ENCODE results near the gene MDP1.
A peak's percentile ranks its signal among the peaks of the same experiment; 100 is the strongest.
"Not testable (repeated sequence)": the region's sequence is repeated elsewhere in the genome, so short reads cannot be mapped to it uniquely, and the experiment has no call there.

MDP1 gene

GRCh38 chr14:24228902-24229301 is 13.0 kb upstream of the MDP1 start:
- DNase-seq = no peak

DNA sequence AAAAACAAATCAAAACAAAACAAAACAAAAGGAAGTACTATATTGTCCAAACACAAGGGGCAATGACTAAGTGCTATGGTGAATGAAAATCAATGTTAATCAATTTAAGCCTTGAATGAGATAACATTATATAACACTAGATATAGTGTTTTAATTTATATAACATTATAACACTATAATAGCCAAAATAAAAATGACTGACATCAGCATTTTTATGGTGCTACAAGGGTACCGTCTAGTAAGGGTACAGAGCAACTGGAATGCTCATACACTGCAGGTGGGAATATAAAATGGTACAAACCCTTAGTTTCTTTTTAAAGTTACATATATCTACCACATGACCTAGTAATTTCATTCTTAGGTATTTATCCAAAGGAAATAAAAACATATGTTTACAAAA is 10.6 kb upstream of the MDP1 start:
- DNase-seq = no peak

- no peak for DNase-seq
Observed at GRCh38 chr14:24224618-24225071, 8.8 kb upstream of the MDP1 start.

DNA sequence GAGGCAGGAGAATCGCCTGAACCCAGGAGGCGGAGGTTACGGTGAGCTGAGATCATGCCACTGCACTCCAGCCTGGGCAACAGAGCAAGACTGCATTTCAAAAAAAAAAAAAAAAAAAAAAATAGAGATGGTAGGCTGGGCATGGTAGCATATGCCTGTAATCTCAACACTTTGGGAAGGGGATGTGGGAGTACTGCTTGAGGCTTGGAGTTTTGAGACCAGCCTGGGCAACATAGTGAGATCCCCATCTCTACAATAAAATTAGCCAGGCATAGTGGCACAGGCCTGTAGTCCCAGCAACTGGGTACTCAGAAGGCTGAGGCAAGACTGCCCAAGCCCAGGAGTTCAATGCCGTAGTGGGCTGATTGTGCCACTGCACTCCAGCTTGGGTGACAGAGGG is 7.1 kb upstream of the MDP1 start:
- not testable (repeated sequence) for DNase-seq

- DNase-seq = no peak
Observed at GRCh38 chr14:24219521-24219920, 3.7 kb upstream of the MDP1 start.

GRCh38 chr14:24219080-24219479 is 3.2 kb upstream of the MDP1 start:
- DNase-seq = no peak

DNA sequence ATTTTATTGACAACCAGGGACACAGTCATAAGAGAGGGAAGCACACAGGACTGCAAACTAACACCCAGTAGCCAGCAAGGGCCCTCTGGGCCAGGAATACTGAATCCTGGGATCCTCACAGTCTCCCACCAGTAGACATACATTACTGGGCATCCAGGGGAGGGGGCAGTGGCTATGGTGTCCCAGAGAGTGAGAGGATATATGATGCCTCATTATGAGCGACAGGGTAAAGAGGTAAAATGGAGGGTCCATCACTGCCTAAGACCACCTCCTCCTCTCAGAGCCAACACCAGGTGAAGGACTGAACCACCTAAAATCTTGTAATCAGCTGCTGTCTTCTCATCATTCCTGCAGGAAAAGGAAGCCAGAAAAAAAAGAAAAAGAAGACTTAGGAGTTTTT is 1.0 kb upstream of the MDP1 start:
- DNase-seq = not testable (repeated sequence)

GRCh38 chr14:24216345-24216699 is 456 bp upstream of the MDP1 start:
- DNase-seq = no peak

DNA sequence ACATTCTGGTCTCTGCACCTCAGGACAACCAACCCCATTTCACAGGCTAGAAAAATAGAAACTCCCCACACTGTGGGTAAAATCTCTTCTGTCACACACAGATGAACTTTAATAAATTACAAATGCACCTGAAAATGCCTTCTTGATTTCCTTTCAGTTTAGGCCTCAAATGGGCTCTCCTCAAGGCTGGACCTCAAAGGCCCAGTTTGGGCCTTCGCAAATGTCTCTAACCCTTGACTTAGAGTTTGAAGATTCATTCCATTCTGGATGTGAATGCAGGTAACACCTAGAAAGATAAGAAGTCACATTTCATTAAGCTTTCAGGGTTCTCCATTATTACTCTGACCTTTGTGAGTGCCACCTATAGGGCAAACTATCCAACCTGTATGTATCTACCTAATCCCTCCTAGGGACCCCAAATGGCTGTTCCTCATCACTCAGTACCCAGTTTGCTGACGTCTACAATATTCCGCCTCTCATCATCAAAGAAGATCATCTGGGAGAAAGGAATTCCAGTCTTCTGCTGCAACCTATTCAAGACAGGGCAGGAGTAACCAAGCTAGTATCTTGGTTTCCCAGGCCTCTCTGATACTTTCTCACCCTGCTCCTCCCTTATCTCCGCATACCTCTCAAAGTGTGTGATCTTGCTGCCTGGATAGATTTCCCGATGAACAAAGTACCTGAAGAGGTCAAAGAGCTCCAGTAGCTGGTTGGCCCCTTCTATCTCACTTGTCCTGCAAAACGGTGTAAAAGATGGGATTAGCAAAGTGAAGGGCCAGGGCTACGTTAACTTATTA is 1.8 kb downstream of the MDP1 start:
- DNase-seq = no peak

- peak; percentile 97 for DNase-seq
Observed at GRCh38 chr14:24212924-24213865, 2.7 kb downstream of the MDP1 start, which contains the start of gene CHMP4A. CHMP4A (minus strand) TSS chr14:24213488; CDS start chr14:24213439, 49 bp downstream.

DNA sequence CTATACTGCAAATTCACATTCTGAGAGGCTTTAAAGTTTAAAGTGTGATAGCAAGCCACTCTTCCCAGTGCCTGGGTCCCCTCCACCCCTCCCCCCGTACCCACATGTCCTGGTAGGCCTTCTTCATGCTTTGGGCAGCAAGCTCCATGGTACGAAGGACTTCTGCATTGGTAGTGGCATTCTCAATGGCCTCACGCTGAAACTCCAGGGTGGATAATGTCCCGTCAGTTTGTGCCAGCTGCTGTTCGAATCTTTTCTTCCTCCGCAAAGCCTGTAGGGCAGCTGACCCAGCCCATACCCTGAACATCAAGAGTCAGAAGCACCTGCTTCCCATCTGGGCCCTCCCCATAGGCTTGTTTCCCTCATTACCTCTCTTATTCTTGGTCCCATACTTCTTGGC is 4.6 kb downstream of the MDP1 start:
- DNase-seq = no peak

- no peak for DNase-seq
Observed at GRCh38 chr14:24207625-24208024, 8.2 kb downstream of the MDP1 start.

- DNase-seq = no peak
Observed at GRCh38 chr14:24207104-24207551, 8.7 kb downstream of the MDP1 start.

DNA sequence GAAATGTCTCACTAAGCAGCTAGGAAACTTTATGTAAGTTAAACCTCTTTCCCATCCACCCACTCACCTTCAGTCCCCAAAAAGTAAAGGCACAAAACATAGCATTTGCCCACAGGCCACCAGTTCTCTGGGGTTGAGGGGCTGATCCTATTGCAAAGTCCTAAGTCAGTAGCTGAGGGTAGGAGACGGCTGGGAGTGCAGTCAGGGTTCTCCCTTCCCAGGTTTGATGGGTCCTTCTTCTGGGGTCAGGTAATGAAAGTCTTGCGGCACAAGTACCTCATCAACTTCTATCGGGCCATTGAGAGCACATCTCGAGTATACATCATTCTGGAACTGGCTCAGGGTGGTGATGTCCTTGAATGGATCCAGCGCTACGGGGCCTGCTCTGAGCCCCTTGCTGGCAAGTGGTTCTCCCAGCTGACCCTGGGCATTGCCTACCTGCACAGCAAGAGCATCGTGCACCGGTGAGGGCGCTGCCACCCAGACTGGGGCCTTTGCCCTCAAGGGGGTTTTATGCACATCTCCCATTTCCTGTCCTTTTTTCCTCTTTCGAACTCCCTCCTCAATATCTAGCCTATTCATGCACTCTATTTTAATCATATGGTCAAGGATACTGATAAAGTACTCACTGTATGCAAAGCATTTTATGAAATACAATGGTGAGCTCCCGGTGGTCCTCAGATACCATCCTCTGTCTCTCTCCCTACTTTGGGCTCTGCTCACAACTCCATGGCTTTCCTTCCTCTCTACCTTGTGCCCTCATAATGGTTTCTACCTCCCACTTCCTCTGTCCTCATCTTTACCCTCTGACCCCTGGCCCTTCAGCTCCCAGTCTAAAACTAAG is 9.4 kb downstream of the MDP1 start:
- no peak for DNase-seq

GRCh38 chr14:24204163-24205146 is 11.4 kb downstream of the MDP1 start:
- no peak for DNase-seq

- not testable (repeated sequence) for DNase-seq
Observed at GRCh38 chr14:24203249-24203886, 12.5 kb downstream of the MDP1 start.

DNA sequence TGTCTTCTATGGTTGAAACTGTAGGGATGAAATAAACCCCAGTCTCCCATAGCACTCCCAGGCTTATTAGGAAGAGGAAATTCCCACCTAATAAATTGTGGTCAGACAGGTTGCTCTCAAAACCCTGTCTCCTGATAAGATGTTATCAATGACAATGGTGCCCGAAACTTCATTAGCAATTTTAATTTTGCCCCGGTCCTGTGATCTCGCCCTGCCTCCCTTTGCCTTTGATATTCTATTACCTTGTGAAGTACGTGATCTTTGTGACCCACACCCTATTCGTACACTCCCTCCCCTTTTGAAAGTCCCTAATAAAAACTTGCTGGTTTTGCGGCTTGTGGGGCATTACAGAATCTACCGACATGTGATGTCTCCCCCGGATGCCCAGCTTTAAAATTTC is 13.3 kb downstream of the MDP1 start:
- DNase-seq = not testable (repeated sequence)

DNA sequence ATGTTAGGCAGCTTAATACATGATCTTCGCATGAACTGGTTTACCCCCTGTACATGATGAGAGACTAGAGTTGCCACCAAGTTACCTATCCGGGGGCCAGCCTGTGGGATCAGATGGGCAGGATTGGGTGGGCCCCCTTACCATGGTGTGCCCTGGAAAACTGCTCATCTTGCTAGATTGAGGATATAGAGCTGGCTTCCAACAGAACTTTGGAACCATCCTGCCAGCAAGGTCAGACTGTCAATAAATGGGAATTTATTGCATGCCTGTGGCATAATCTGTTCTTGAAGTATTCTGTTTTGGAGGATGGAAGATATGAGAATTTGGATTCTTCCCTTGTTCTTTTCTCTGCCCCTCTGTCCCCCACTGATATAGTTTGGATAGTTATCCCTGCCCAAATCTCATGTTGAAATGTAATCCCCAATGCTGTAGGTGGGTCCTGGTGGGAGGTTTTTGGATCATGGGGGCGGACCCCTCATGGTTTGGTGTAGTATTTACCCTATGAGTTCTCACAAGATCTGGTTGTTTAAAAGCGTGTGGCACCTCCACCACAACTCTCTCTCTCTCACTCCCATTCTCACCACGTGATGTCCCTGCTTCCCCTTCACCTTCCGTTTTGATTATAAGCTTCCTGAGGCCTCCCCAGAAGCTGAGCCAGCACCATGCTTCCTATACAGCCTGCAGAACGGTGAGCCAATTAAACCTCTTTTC is 16.9 kb downstream of the MDP1 start:
- no peak for DNase-seq

- no peak for DNase-seq
Observed at GRCh38 chr14:24197056-24197450, 18.8 kb downstream of the MDP1 start.
